Ovary (tissue), 3 donors: Measurements from ENCODE around the gene RGPD5.
"Not testable (repeated sequence)": the region's sequence is repeated elsewhere in the genome, so short reads cannot be mapped to it uniquely, and the experiment has no call there.

Experiments
- EP300 ChIP-seq: sonication (generic); formaldehyde crosslinking; IDR thresholded peaks from one replicate; pipeline ENCODE4 v1.6.1; 2017; ENCODE audit warnings: antibody characterized with exemption
- TF ChIP-seq, protein P1 (sequence below), 3 donors: fragments of 450-650 bp in 2 of 3; fragments of 200-600 bp in 1 of 3; IDR thresholded peaks; one replicate each; pipeline versions ENCODE4 v1.5.1 to v1.8.0; 2016 to 2022; ENCODE audit warnings: antibody characterized with exemption in 3 of 3, mild to moderate bottlenecking in 1 of 3
- donor health status: DM: no; HTN: no; CAD: no.

DNA sequence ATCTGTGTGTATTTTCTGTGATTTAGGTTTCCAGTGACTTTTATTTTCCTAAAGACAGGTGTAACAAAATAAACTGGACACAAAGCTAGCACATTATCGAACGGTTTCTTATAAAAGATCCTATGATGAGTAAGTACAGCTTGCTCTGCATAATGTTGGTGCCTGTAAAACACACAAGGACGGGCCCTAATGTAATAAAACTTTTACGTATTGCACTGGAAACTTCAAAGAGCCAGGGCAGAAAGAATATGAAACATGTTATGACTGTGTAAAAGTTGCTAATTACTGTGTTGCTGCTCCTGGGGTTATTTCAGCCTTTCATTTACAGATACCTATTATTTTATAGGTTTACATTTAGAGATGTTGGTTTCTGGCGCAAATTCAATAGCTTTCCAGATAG, 32.1 kb upstream of the RGPD5 start:
- TF ChIP-seq, protein P1, sequence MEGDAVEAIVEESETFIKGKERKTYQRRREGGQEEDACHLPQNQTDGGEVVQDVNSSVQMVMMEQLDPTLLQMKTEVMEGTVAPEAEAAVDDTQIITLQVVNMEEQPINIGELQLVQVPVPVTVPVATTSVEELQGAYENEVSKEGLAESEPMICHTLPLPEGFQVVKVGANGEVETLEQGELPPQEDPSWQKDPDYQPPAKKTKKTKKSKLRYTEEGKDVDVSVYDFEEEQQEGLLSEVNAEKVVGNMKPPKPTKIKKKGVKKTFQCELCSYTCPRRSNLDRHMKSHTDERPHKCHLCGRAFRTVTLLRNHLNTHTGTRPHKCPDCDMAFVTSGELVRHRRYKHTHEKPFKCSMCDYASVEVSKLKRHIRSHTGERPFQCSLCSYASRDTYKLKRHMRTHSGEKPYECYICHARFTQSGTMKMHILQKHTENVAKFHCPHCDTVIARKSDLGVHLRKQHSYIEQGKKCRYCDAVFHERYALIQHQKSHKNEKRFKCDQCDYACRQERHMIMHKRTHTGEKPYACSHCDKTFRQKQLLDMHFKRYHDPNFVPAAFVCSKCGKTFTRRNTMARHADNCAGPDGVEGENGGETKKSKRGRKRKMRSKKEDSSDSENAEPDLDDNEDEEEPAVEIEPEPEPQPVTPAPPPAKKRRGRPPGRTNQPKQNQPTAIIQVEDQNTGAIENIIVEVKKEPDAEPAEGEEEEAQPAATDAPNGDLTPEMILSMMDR (IDR thresholded peaks at IDR 0.05): not testable (repeated sequence)
- TF ChIP-seq EP300: not testable (repeated sequence)
